Measurements from ENCODE around the gene ECEL1.
"Not testable (repeated sequence)": the region's sequence is repeated elsewhere in the genome, so short reads cannot be mapped to it uniquely, and the experiment has no call there.

GRCh38 chr2:232441922-232442321 lies 45.7 kb downstream of the ECEL1 start:
- not testable (repeated sequence) for TF ChIP-seq ZNF512 (CRISPR knock-in tag; IDR thresholded peaks at IDR 0.05; ENCODE audit: borderline replicate concordance); OVOL2 (CRISPR knock-in tag; IDR thresholded peaks at IDR 0.05; ENCODE audit: borderline replicate concordance); CTCF (IDR thresholded peaks at IDR 0.05); SMAD3 (CRISPR knock-in tag; IDR thresholded peaks at IDR 0.05; ENCODE audit: borderline replicate concordance); NR3C1 (CRISPR knock-in tag; conservative IDR thresholded peaks at IDR 0.05; ENCODE audit: low read depth); ATF6 (CRISPR knock-in tag; IDR thresholded peaks at IDR 0.05); ARID4B (CRISPR knock-in tag; IDR thresholded peaks at IDR 0.05; ENCODE audit: borderline replicate concordance); CREM (CRISPR knock-in tag; IDR thresholded peaks at IDR 0.05); CREB1 (CRISPR knock-in tag; IDR thresholded peaks at IDR 0.05); MLX (CRISPR knock-in tag; IDR thresholded peaks at IDR 0.05); TEAD4 (CRISPR knock-in tag; IDR thresholded peaks at IDR 0.05)
- TF ChIP-seq, protein P1, sequence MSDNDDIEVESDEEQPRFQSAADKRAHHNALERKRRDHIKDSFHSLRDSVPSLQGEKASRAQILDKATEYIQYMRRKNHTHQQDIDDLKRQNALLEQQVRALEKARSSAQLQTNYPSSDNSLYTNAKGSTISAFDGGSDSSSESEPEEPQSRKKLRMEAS (CRISPR knock-in tag; IDR thresholded peaks at IDR 0.05), result not testable (repeated sequence)
- TF ChIP-seq, protein P2, sequence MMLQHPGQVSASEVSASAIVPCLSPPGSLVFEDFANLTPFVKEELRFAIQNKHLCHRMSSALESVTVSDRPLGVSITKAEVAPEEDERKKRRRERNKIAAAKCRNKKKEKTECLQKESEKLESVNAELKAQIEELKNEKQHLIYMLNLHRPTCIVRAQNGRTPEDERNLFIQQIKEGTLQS (CRISPR knock-in tag; conservative IDR thresholded peaks at IDR 0.05), result not testable (repeated sequence)
